ENCODE measurements around the gene TAF4. TPM values are rescaled to one million over a fixed set of nuclear protein-coding genes. Genes with fewer than 3 reads are reported as not detected.

TAF4 gene
- total and polyA plus RNA-seq, 2 donors (not counting 3 experiments of a cell fraction or from before 2014, with no cell fraction given) = 6.1 to 19.5 TPM

DNA sequence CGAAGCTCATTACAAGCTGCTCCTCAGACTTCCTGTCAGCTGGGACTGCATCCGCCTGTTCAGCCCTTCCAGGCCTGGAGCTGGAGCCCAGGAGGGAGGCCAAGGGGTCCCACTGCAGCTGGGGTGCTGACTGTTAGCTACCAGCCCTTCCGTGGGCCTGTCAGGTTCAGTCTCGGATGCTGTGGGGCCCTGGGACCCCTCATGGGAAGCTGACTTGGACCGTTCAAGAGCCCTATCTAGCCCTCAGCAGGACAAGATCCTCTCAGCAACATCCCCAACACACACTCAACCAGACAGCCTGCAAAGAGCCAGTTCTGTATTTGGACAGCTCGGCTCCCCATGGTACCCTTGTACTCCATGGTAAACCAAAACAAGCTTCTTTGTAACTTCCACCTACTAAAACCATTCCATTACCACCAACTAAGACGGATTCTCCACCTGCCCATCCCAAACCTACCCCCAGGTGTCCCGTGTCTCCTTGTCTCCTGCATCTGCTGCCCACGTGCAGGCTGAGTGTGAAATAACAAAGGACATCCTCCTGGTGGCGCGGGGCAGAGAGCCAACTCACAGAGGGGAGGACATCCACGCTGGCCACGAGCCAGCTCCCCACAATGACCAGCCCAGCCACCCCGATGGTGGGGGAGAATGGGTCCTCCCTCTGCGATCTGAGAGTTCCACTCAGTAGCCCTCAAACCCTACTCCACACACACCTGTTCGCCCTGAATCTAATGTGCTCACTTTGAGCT, 111.2 kb downstream of the TAF4 start:
- H3K27ac ChIP-seq (ENCODE audit: insufficient read depth, low read depth, low read length) = no peak overlapping the region
- no peak overlapping the region for H3K4me2 ChIP-seq (ENCODE audit: insufficient read depth, low read length)
- H3K9ac ChIP-seq (replicated peaks; ENCODE audit: extremely low read depth, insufficient read depth, low read length) = no peak overlapping the region
- CTCF ChIA-PET = no interaction called here
- H4K20me1 ChIP-seq (replicated peaks; ENCODE audit: control insufficient read depth, extremely low read depth, insufficient read depth, low read length) = no peaks in the 10 kb centered on the region
- no peak for TF ChIP-seq FOS (IDR thresholded peaks at IDR 0.05; ENCODE audit: borderline replicate concordance, insufficient read depth, low read length)
- TF ChIP-seq, protein P1, sequence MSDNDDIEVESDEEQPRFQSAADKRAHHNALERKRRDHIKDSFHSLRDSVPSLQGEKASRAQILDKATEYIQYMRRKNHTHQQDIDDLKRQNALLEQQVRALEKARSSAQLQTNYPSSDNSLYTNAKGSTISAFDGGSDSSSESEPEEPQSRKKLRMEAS (IDR thresholded peaks at IDR 0.05; ENCODE audit: insufficient read depth, insufficient read length) = no peak
- no peak for TF ChIP-seq MYC (IDR thresholded peaks at IDR 0.05; ENCODE audit: low read depth, low read length)
- TF ChIP-seq, protein P2, sequence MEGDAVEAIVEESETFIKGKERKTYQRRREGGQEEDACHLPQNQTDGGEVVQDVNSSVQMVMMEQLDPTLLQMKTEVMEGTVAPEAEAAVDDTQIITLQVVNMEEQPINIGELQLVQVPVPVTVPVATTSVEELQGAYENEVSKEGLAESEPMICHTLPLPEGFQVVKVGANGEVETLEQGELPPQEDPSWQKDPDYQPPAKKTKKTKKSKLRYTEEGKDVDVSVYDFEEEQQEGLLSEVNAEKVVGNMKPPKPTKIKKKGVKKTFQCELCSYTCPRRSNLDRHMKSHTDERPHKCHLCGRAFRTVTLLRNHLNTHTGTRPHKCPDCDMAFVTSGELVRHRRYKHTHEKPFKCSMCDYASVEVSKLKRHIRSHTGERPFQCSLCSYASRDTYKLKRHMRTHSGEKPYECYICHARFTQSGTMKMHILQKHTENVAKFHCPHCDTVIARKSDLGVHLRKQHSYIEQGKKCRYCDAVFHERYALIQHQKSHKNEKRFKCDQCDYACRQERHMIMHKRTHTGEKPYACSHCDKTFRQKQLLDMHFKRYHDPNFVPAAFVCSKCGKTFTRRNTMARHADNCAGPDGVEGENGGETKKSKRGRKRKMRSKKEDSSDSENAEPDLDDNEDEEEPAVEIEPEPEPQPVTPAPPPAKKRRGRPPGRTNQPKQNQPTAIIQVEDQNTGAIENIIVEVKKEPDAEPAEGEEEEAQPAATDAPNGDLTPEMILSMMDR (IDR thresholded peaks at IDR 0.05; ENCODE audit: extremely low read depth in 1 of 2, insufficient read depth in 1 of 2, low read depth in 1 of 2, low read length in 2 of 2) = no peak
- no peak for TF ChIP-seq EZH2 (IDR thresholded peaks at IDR 0.05; ENCODE audit: borderline replicate concordance, low read depth, low read length, severe bottlenecking)
- no peak for TF ChIP-seq JUN (IDR thresholded peaks at IDR 0.05; ENCODE audit: borderline replicate concordance, insufficient read depth, insufficient read length, low read depth)
- TF ChIP-seq POLR2A (IDR thresholded peaks at IDR 0.05; ENCODE audit: low read depth, low read length) = no peak
- no peak for TF ChIP-seq GATA2 (IDR thresholded peaks at IDR 0.05; ENCODE audit: insufficient read depth, insufficient read length, low read depth, low read length)
- TF ChIP-seq POLR2AphosphoS5 (IDR thresholded peaks at IDR 0.05; ENCODE audit: insufficient read depth, low read depth, low read length) = no peak
- no peaks in the 10 kb centered on the region for H3K9me1 ChIP-seq (replicated peaks; ENCODE audit: control insufficient read depth, extremely low read depth, insufficient read depth, low read length)
- no TSS peak for BruUV-seq (replicated peaks)
- POLR2A ChIA-PET = no interaction called here
- H3K4me1 ChIP-seq (ENCODE audit: control insufficient read depth, extremely low read depth, insufficient read depth, low read length) = no peaks in the 10 kb centered on the region
- H2AFZ ChIP-seq (ENCODE audit: low read depth, low read length) = no peak overlapping the region
- no peaks in the 10 kb centered on the region for H3K79me2 ChIP-seq (ENCODE audit: control insufficient read depth, insufficient read depth, low read length)
- no peaks in the 10 kb centered on the region for H3K36me3 ChIP-seq (ENCODE audit: control insufficient read depth in 2 of 2, extremely low read depth in 1 of 2, insufficient read depth in 2 of 2, low read length in 2 of 2)
- H3K27me3 ChIP-seq (ENCODE audit: control insufficient read depth in 2 of 2, insufficient read depth in 2 of 2, low read length in 2 of 2) = no peaks in the 10 kb centered on the region
- H3K9me3 ChIP-seq (replicated peaks; ENCODE audit: control insufficient read depth, insufficient read depth, low read length) = no peaks in the 10 kb centered on the region
- FAIRE-seq (no peak), DNase-seq (ENCODE audit: low read depth, low spot score) (no peak)
- dilution Hi-C loops (cut with MboI; ENCODE audit: extremely low pct_ligation_motif_present, low sequenced_read_pairs) = no loop called here
- intact Hi-C loops (cut with micrococcal nuclease) = no loop called here
- H3K4me3 ChIP-seq (replicated peaks in 1 of 3; ENCODE audit: insufficient read depth in 1 of 3, low read depth in 1 of 3, low read length in 3 of 3) = no peak overlapping the region

Measured in endothelial cell of umbilical vein (primary cell).